ENCODE results near the gene OR51B4.
A peak's percentile ranks its signal among the peaks of the same experiment; 100 is the strongest.
"Not testable (repeated sequence)": the region's sequence is repeated elsewhere in the genome, so short reads cannot be mapped to it uniquely, and the experiment has no call there.

Gene OR51B4

DNA sequence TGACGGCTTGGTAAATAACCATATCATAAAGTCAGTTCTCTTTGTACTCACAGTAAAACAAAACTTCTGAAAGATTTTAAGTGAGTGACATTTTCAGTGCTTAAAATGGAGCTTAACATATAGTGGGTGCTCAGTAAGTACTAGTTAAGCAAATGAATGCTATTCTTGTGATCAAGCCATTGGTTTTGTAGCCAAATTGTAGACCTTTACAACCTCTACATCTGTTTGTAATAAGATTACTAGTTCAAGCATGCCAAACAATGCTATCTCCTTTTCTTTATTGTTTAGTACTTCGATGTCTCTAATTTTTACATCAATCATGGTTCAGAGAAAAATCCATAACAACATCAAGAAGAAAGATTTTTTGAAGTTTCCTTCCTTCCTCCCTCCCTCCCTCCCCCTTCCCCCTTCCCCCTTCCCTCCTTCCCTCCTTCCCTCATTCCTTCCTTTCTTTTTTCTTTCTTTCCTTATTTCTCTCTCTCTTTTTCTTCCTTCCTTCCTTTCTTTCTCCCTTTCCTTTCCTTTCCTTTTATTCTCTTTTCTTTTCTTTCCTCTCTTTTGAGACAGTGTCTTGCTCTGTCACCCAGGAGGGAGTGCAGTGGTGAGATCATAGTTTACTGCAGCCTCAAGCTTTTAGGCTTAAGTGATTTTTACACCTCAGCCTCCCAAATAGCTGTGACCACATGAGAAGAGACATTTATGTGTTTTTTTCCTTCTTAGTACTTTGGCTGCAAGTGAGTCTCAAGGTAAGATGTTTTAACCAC, 5.7 kb upstream of the OR51B4 start:
- ATAC-seq (no peak), DNase-seq (no peak)
- peaks cover 5% of the 10 kb centered on the region for H3K27me3 Mint-ChIP-seq
- H3K4me1 Mint-ChIP-seq: no peaks in the 10 kb centered on the region
- H3K4me3 Mint-ChIP-seq: no peak overlapping the region
- H3K9me3 Mint-ChIP-seq: no peaks in the 10 kb centered on the region
- no peak overlapping the region for H3K27ac Mint-ChIP-seq

DNA sequence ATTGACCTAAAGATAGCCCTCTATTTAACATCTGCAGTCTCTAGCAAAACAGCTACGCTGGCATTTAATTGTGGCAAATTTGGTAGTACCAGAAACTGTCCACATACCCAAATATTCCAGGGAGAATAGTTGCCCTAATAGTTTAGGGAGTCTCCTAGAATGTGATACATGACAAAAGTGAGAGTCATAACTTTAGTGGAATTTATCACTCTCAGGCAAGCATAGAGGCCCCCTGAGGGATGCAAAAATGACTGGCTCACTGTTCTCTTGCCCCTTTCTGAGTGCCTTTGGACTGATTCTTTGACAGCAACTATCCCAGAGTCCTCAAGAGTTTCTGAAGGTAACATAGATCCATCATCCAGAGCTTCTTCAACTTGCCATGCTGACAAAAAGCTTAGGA, 2.3 kb upstream of the OR51B4 start:
- DNase-seq: no peak
- Mint-ChIP-seq H3K27me3 (no peaks in the 10 kb centered on the region), H3K9me3 (no peaks in the 10 kb centered on the region), H3K4me3 (no peak overlapping the region), H3K4me1 (no peaks in the 10 kb centered on the region), H3K27ac (no peak overlapping the region)
- no peak for ATAC-seq

DNA sequence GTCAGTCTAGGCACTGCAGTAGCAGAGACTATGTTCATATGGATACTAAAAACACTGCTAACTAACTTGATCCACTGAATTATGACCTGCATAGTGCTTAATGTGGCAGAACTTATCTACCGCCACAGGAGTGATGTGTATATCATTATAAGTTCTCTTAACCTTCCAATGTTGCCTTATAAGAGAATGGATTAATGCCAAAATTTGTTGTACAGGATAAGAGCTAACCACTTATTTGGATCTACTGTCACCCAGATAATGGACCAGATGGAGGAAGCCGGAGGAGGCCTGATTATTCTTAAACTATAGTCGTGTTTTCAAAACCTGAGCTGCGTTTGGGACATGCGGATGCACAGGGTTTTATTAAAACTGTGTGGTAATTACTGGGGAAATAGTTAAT, 1.9 kb upstream of the OR51B4 start:
- no peaks in the 10 kb centered on the region for H3K4me1 Mint-ChIP-seq
- H3K27me3 Mint-ChIP-seq: no peaks in the 10 kb centered on the region
- no peak overlapping the region for H3K4me3 Mint-ChIP-seq
- DNase-seq (no peak), ATAC-seq (no peak)
- H3K9me3 Mint-ChIP-seq: no peaks in the 10 kb centered on the region
- no peak overlapping the region for H3K27ac Mint-ChIP-seq

DNA sequence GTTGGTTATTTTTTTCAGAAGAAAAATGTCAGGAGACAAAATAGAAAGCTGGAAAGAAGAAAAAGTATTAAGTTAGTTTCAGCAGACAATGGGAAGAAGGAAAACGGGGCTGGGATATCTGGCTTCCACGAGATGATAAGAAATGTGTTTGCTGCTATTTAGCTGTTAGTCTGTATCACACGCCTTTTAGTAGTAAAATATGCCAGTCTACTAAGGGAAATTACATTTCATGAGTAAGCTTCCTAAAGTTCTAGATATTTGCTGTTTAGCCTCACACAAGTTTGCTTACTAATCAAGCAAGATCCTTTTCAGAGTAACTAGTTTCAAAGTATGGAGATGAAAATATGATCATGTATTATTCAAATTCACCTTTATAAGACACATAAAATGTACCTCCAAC, 1.5 kb downstream of the OR51B4 start:
- Mint-ChIP-seq H3K27ac (no peak overlapping the region), H3K9me3 (no peaks in the 10 kb centered on the region), H3K4me3 (no peak overlapping the region), H3K27me3 (no peaks in the 10 kb centered on the region), H3K4me1 (no peaks in the 10 kb centered on the region)
- DNase-seq: no peak
- ATAC-seq: no peak

DNA sequence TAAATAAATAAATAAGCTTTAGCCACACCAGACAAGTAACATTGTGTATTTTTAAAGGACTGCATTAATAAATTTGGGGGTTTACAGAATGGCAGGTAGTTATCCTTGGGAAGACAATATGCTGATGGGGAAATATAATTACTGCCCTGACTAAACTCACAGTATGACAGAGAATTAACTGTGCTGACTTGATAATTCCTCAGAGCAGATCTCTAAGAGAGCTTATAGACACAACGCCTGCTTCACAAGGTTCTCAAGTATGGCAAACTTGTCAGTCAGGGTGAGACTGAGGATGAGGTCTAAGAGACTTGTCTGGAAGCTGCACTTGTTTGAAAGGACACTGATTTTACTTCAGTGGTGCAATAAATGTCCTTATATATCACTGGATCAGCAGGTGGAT, 3.3 kb downstream of the OR51B4 start:
- no peak for ATAC-seq
- H3K4me3 Mint-ChIP-seq: no peak overlapping the region

DNA sequence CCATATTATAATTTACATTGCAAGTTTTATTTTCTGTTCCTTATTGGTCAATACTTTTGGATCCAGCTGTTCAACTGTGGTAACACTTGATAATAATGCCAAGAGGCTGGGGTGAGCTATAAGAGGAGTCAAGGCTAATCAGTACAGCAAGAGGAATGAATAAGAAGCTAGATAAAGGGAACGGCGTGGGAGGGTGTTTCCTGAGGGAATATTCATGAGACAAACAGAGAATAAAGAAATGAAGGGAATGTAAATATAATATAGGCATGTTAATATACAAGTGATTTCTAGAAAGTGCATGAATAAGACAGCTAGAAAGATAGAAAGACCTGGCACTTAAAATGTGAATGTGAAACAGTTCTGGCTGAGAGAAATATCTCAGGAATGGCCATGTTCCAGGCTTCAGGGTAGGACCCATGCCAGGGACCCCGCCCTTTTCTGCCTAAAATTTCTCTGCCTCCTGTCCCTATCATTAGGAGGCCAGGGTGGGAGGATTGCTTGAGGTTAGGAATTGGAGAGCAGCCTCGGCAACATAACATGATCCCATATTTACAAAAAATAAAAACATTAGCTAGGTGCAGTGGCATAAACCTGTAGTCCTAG, 3.9 kb downstream of the OR51B4 start:
- Mint-ChIP-seq H3K27ac (no peak overlapping the region), H3K4me1 (no peaks in the 10 kb centered on the region), H3K27me3 (no peaks in the 10 kb centered on the region), H3K9me3 (no peaks in the 10 kb centered on the region), H3K4me3 (no peak overlapping the region)
- DNase-seq: no peak
- ATAC-seq: no peak

More for the DNA sequence above, 3.3 kb downstream of the OR51B4 start:
- Mint-ChIP-seq H3K27me3 (no peaks in the 10 kb centered on the region), H3K27ac (no peak overlapping the region), H3K4me1 (no peaks in the 10 kb centered on the region), H3K9me3 (no peaks in the 10 kb centered on the region)
- no peak for DNase-seq

DNA sequence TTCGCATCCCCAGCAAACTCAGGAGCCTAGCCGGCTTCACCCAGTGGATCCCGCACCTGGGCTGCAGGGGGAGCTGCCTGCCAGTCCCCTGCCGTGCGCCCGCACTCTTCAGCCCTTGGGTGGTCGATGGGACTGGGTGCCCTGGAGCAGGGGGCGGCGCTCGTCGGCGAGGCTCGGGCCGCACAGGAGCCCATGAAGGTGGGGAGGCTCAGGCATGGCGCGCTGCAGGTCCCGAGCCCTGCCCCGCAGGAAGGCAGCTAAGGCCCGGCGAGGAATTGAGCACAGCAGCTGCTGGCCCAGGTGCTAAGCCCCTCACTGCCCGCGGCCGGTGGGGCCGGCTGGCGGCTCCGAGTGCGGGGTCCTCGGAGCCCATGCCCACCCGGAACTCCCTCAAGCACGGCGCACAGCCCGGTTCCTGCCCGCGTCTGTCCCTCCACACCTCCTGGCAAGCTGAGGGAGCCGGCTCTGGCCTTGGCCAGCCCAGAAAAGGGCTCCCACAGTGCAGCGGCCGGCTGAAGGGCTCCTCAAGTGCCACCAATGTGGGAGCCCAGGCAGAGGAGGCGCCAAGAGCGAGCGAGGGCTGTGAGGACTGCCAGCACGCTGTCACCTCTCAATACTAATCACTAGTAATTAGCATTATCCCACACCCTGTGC, 7.3 kb downstream of the OR51B4 start:
- not testable (repeated sequence) for H3K4me3 Mint-ChIP-seq, ATAC-seq, H3K27me3 Mint-ChIP-seq, H3K27ac Mint-ChIP-seq, H3K9me3 Mint-ChIP-seq, H3K4me1 Mint-ChIP-seq, DNase-seq

DNA sequence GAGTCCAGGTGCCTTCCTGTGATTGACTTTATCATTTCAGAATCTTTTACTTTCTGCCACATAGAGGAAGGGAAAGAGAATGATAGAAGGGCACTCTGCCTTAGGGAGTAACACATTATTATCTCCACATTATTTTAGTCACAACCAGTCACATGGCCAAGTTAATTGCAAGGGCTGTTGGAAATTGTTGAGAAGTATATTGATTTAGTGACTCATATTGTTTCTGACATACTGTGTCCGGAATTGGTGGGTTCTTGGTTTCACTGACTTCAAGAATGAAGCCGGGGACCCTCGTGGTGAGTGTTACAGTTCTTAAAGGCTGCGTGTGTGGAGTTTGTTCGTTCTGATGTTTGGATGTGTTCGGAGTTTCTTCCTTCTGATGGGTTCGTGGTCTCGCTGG, 8.7 kb downstream of the OR51B4 start:
- DNase-seq (no peak), ATAC-seq (no peak)
- H3K9me3 Mint-ChIP-seq: no peaks in the 10 kb centered on the region

DNA sequence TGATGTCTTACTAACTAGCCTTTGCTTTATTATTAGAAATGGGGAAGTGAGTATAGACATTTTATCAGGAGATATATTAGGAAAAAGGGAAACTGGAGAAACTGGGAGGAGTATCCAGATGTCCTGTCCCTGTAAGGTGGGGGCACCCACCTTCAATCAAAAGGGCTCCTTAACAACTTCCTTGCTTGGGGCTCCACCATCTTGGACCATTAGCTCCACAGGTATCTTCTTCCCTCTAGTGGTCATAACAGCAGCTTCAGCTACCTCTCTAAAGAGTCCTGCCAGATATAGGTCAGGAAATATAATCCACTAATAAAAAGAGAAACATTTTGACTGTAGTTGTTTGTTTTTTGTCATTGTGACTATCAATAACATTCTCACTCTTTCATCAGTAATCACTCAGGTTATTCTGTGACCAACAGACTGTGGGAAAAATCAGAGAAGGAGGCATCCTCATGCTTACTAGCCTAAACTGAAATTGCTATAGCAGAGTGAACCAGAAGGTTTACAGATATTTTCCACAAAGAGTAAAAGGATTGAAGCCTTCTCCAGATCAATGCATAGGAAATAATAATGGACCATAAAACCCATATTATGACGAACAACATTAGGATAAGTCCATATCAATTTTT, 10.4 kb downstream of the OR51B4 start:
- no peak for DNase-seq
- peak; percentile 72 for ATAC-seq
- Mint-ChIP-seq H3K27ac (no peak overlapping the region), H3K27me3 (no peaks in the 10 kb centered on the region), H3K4me1 (no peaks in the 10 kb centered on the region), H3K9me3 (no peaks in the 10 kb centered on the region), H3K4me3 (no peak overlapping the region)

More for the DNA sequence above, 8.7 kb downstream of the OR51B4 start:
- no peak overlapping the region for H3K4me3 Mint-ChIP-seq
- no peak overlapping the region for H3K27ac Mint-ChIP-seq
- no peaks in the 10 kb centered on the region for H3K4me1 Mint-ChIP-seq
- H3K27me3 Mint-ChIP-seq: no peaks in the 10 kb centered on the region

DNA sequence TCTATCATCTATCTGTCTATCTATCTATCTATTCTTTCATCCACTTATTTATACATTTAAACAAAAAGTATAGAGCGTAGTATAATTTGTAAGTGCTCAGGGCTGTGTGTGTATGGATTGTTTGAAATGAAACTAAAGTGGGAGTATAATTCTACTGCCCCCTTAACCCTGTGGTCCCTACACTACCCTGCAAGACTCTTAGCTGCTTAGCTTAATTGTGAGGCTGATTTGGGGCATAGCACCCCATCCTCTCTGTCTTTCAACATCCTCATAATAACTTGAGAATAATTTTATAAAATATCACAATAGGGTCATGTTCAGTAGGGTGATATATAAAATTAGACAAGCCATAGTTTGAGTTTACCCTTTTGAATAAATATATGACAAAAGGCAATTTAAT, 11.6 kb downstream of the OR51B4 start:
- H3K9me3 Mint-ChIP-seq: no peaks in the 10 kb centered on the region
- ATAC-seq: no peak

DNA sequence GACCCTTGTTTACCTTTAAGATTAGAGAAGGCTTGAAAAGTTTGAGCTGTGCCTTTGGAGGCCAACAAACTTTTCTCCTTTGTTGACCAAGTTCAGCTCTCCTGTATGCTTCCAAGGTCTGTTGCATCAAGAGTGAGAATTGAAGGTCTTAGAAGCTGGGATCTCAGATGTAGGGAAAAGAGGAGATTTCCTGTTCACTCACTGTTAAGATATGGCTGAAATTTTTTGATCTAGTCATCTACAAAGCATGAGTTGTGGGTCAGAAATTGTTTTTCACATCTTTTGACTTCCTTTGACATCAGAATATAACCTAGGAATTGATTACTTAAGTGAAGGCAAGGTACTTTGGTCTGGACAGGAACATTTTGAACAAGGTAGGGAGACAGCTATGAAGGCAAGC, 12.1 kb downstream of the OR51B4 start:
- Mint-ChIP-seq H3K9me3 (no peaks in the 10 kb centered on the region), H3K27ac (no peak overlapping the region), H3K4me1 (no peaks in the 10 kb centered on the region), H3K27me3 (no peaks in the 10 kb centered on the region), H3K4me3 (no peak overlapping the region)
- no peak for ATAC-seq
- no peak for DNase-seq

More for the DNA sequence above, 11.6 kb downstream of the OR51B4 start:
- no peak for DNase-seq
- H3K4me3 Mint-ChIP-seq: no peak overlapping the region
- H3K4me1 Mint-ChIP-seq: no peaks in the 10 kb centered on the region
- H3K27me3 Mint-ChIP-seq: no peaks in the 10 kb centered on the region
- H3K27ac Mint-ChIP-seq: no peak overlapping the region

DNA sequence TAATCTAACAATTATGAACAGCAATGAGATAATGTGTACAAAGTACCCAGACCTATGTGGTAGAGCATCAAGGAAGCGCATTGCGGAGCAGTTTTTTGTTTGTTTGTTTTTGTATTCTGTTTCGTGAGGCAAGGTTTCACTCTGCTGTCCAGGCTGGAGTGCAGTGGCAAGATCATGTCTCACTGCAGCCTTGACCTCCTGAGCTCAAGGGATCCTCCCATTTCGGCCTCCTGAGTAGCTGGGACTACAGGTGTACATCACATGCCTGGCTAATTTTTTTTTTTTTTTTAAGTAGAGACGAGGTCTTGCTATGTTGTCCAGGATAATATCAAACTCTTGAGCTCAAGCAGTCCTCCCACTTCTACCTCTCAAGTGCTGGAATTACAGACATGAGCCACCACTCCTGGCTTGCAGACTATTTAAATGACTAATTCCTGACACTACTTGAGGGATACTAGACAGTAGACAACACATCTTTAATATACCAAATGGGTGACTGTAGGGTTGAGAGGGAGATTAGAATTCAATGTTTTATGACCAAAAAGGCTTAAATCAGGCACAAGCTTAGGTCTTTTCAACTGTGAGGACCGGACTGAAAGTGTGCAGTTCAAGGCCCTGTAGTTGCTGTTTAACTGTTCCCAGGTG, 12.7 kb downstream of the OR51B4 start:
- ATAC-seq (no peak), DNase-seq (no peak)
- Mint-ChIP-seq H3K27ac (no peak overlapping the region), H3K4me3 (no peak overlapping the region), H3K27me3 (no peaks in the 10 kb centered on the region), H3K9me3 (no peaks in the 10 kb centered on the region), H3K4me1 (no peaks in the 10 kb centered on the region)

DNA sequence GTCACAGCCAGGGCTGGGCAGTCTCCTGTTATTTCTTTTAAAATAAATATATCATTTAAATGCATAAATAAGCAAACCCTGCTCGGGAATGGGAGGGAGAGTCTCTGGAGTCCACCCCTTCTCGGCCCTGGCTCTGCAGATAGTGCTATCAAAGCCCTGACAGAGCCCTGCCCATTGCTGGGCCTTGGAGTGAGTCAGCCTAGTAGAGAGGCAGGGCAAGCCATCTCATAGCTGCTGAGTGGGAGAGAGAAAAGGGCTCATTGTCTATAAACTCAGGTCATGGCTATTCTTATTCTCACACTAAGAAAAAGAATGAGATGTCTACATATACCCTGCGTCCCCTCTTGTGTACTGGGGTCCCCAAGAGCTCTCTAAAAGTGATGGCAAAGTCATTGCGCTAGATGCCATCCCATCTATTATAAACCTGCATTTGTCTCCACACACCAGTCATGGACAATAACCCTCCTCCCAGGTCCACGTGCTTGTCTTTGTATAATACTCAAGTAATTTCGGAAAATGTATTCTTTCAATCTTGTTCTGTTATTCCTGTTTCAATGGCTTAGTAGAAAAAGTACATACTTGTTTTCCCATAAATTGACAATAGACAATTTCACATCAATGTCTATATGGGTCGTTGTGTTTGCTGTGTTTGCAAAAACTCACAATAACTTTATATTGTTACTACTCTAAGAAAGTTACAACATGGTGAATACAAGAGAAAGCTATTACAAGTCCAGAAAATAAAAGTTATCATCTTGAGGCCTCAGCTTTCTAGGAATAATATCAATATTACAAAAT, 13.4 kb downstream of the OR51B4 start:
- Mint-ChIP-seq H3K27me3 (no peaks in the 10 kb centered on the region), H3K4me3 (no peak overlapping the region), H3K27ac (no peak overlapping the region), H3K9me3 (no peaks in the 10 kb centered on the region), H3K4me1 (no peaks in the 10 kb centered on the region)
- ATAC-seq (no peak), DNase-seq (no peak)

DNA sequence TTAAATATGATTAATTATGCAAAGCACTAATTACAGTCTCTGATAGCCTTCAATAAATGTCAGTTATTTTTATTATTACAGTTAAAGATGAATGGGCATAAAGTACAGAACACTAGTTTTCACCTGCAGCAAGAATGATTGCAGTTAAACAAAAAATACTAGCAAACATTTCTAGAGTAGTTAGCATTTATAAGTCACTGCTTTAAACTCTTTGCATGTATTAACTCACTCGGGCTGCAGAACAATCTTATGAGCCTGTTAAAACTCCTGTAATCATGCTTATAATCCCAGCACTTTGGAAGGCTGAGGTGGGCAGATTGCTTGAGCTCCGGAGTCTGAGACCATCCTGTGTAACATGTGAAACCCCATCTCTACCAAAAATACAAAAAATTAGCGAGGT, 14.8 kb downstream of the OR51B4 start:
- DNase-seq (no peak), ATAC-seq (no peak)
- Mint-ChIP-seq H3K4me3 (no peak overlapping the region), H3K4me1 (no peaks in the 10 kb centered on the region), H3K9me3 (no peaks in the 10 kb centered on the region), H3K27ac (no peak overlapping the region), H3K27me3 (no peaks in the 10 kb centered on the region)

DNA sequence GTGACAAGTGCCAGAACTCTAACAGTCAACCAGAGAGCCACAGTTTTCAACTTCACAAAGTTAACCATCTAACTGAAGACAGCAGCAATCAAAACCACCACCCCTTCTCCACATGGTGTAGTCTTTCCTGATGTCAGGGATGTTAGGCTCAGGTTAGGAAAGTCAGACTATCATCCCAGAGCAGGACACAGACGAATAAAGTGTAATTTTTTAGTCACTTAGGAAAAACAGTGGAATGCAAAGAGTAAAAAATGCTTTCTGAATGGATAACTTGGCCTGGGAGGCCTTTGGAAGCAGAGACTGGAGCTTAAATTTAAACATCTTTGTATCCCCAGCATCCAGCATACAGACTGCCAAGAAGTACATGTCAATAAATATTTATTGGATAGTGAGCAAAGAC, 15.4 kb downstream of the OR51B4 start:
- DNase-seq (no peak), ATAC-seq (no peak)
- no peaks in the 10 kb centered on the region for H3K4me1 Mint-ChIP-seq
- no peak overlapping the region for H3K27ac Mint-ChIP-seq
- no peaks in the 10 kb centered on the region for H3K27me3 Mint-ChIP-seq
- no peak overlapping the region for H3K4me3 Mint-ChIP-seq
- no peaks in the 10 kb centered on the region for H3K9me3 Mint-ChIP-seq

Measured in stimulated activated naive CD8-positive, alpha-beta T cell treated with anti-CD3 and anti-CD28 coated beads, Interleukin-15, amount 100 ng/mL, for 72 hours (primary cell).